K562 (cell line): ENCODE measurements around the gene CCDC9. TPM values are rescaled to one million over a fixed set of nuclear protein-coding genes. Genes with fewer than 3 reads are reported as not detected.

Source experiments
- ARNT ChIP-seq, 2 experiments: fragments of 450-650 bp; IDR thresholded peaks; 2 replicates each; pipeline ENCODE4 v1.6.1; 2016; ENCODE audit warnings: mild to moderate bottlenecking in 1 of 2
- EHMT2 ChIP-seq: fragments of 450-650 bp; IDR thresholded peaks from 2 replicates; pipeline ENCODE4 v1.6.1; 2018; ENCODE audit warnings: antibody characterized with exemption
- EP300 ChIP-seq: IDR thresholded peaks from 2 replicates; pipeline ENCODE4 v1.6.1; 2012; ENCODE audit warnings: low read length, improper control_type of control experiment
- FOXK2 ChIP-seq, 2 experiments: fragments of 450-650 bp; IDR thresholded peaks in 1 of 2; conservative IDR thresholded peaks in 1 of 2; 2 replicates each; pipeline ENCODE4 v1.6.1; 2016; ENCODE audit warnings: low read depth in 2 of 2, mild to moderate bottlenecking in 1 of 2
- HNRNPL ChIP-seq: fragments of 200-400 bp; formaldehyde crosslinking; IDR thresholded peaks from 2 replicates; pipeline ENCODE4 v1.6.1; 2017; ENCODE audit warnings: low read depth, mild to moderate bottlenecking, low read length
- KDM4B ChIP-seq, 2 experiments: fragments of 450-650 bp in 1 of 2; sonication (generic) in 1 of 2; IDR thresholded peaks; 2 replicates each; pipeline ENCODE4 v1.6.1; 2016 to 2017; ENCODE audit warnings: borderline replicate concordance in 2 of 2, antibody characterized with exemption in 1 of 2, low read depth in 1 of 2, mild to moderate bottlenecking in 1 of 2
- LARP7 ChIP-seq: fragments of 450-650 bp; IDR thresholded peaks from 2 replicates; pipeline ENCODE4 v1.6.1; 2016
- NFRKB ChIP-seq: fragments of 450-650 bp; IDR thresholded peaks from 2 replicates; pipeline ENCODE4 v1.6.1; 2016; ENCODE audit warnings: low read depth
- PTRF ChIP-seq: fragments of 450-650 bp; IDR thresholded peaks from 2 replicates; pipeline ENCODE4 v1.6.1; 2016; ENCODE audit warnings: mild to moderate bottlenecking, missing genetic modification characterization, missing compliant biosample characterization
- SETDB1 ChIP-seq: IDR thresholded peaks from one replicate; pipeline ENCODE4 v1.6.1; 2012; ENCODE audit warnings: low read length, control low read depth, inconsistent platforms
- SP1 ChIP-seq: sonication (generic); formaldehyde crosslinking; IDR thresholded peaks from 2 replicates; pipeline ENCODE4 v1.8.1; 2022; ENCODE audit warnings: mild to moderate bottlenecking, missing genetic modification reagents
- TCFL5 ChIP-seq: fragments of 250-450 bp; sonication (Bioruptor Pico); conservative IDR thresholded peaks from 2 replicates; pipeline ENCODE4 v1.6.1; 2021; ENCODE audit warnings: mild to moderate bottlenecking, moderate library complexity, matching md5 sums
- ZNF311 ChIP-seq: fragments of 250-450 bp; sonication (Bioruptor Pico); IDR thresholded peaks from 2 replicates; pipeline ENCODE4 v1.4.0; 2020; ENCODE audit warnings: mild to moderate bottlenecking, moderate library complexity
- ZNF41 ChIP-seq: fragments of 250-450 bp; sonication (Bioruptor Pico); conservative IDR thresholded peaks from 2 replicates; pipeline ENCODE4 v1.4.0; 2020; ENCODE audit warnings: mild to moderate bottlenecking
- polyA plus RNA-seq, 8 experiments: library from polyadenylated mRNA; depleted of rRNA in 4 of 8; stranded (reverse) in 5 of 8; unstranded in 3 of 8; fragments of >200 nt; fragmentation: Nextera tagmentation in 2 of 8; fragmentation: Illumina TruSeq in 1 of 8; extraction: Ambion mirVana in 2 of 8; extraction: Trizol in 1 of 8; gene quantifications; 2 replicates each; pipeline versions ENCODE4 v1.2.1 to v1.2.3, GENCODE V29; 2011 to 2014; ENCODE audit warnings: inconsistent platforms in 1 of 8, missing spikeins in 1 of 8
- total RNA-seq, 7 experiments: library from RNA; depleted of rRNA in 6 of 7; stranded (reverse); fragments of >200 nt in 6 of 7; fragmentation: Illumina TruSeq in 2 of 7; extraction: Trizol in 2 of 7; gene quantifications; 2 replicates each; pipeline versions ENCODE4 v1.2.1 to v1.2.3, GENCODE V29; 2011 to 2021; ENCODE audit warnings: low replicate concordance in 1 of 7
- TF ChIP-seq, protein P1 (sequence below): sonication (generic); IDR thresholded peaks from 2 replicates; pipeline ENCODE4 v1.6.1; 2016
- TF ChIP-seq, protein P2 (sequence below): fragments of 150-350 bp; IDR thresholded peaks from 2 replicates; pipeline ENCODE4 v1.6.1; 2014; ENCODE audit warnings: low read depth, mild to moderate bottlenecking, low read length, borderline replicate concordance
- TF ChIP-seq, protein P3 (sequence below): fragments of 450-650 bp; IDR thresholded peaks from 2 replicates; pipeline ENCODE4 v1.6.1; 2017; ENCODE audit warnings: mild to moderate bottlenecking, moderate library complexity
- TF ChIP-seq, protein P4 (sequence below): fragments of 200-800 bp; sonication (Bioruptor generic); IDR thresholded peaks from 2 replicates; pipeline ENCODE4 v1.6.1; 2017; ENCODE audit warnings: missing genetic modification characterization, missing compliant biosample characterization

The CCDC9 gene
- total and polyA plus RNA-seq, 9 of the 15 experiments (the other 6 are each of a cell fraction or from before 2014, with no cell fraction given): 0.23 to 38.6 (median 8.4) TPM

DNA sequence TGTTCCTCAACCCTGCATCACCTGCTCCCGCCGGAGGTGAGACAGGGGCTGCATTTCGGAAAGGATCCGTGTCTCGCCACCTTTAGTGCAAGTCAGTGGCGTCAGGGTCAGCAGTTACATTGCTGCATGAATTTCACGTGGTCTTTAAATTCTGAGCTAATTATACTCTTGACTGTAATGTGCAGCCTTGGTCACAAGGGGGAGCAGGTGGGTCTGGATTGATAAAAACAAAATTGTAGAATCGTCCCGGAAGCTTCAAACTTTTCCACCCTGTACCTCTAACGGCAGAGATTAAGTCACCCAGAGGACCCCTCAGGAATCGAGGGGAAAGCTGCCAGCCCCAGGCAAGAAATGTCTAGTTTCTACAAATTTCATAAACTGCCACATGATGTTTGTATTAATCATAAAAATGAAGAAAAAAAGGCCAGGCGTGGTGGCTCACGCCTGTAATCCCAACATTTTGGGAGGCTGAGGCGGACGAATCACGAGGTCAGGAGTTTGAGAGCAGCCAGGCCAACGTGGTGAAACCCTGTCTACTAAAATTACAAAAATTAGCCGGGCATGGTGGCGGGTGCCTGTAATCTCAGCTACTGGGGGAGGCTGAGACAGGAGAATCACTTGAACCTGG is 45.5 kb upstream of the CCDC9 start (continued):
- TF ChIP-seq, protein P1, sequence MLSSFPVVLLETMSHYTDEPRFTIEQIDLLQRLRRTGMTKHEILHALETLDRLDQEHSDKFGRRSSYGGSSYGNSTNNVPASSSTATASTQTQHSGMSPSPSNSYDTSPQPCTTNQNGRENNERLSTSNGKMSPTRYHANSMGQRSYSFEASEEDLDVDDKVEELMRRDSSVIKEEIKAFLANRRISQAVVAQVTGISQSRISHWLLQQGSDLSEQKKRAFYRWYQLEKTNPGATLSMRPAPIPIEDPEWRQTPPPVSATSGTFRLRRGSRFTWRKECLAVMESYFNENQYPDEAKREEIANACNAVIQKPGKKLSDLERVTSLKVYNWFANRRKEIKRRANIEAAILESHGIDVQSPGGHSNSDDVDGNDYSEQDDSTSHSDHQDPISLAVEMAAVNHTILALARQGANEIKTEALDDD: 0 out of 2 replicates have a peak, but pooled peaks have one; percentile 16
- TF ChIP-seq, protein P2, sequence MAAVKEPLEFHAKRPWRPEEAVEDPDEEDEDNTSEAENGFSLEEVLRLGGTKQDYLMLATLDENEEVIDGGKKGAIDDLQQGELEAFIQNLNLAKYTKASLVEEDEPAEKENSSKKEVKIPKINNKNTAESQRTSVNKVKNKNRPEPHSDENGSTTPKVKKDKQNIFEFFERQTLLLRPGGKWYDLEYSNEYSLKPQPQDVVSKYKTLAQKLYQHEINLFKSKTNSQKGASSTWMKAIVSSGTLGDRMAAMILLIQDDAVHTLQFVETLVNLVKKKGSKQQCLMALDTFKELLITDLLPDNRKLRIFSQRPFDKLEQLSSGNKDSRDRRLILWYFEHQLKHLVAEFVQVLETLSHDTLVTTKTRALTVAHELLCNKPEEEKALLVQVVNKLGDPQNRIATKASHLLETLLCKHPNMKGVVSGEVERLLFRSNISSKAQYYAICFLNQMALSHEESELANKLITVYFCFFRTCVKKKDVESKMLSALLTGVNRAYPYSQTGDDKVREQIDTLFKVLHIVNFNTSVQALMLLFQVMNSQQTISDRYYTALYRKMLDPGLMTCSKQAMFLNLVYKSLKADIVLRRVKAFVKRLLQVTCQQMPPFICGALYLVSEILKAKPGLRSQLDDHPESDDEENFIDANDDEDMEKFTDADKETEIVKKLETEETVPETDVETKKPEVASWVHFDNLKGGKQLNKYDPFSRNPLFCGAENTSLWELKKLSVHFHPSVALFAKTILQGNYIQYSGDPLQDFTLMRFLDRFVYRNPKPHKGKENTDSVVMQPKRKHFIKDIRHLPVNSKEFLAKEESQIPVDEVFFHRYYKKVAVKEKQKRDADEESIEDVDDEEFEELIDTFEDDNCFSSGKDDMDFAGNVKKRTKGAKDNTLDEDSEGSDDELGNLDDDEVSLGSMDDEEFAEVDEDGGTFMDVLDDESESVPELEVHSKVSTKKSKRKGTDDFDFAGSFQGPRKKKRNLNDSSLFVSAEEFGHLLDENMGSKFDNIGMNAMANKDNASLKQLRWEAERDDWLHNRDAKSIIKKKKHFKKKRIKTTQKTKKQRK: no peak
- TF ChIP-seq NFRKB (peak; percentile 81), KDM4B (IDR thresholded peaks at IDR 0.05; ENCODE audit: borderline replicate concordance in 2 of 2, low read depth in 1 of 2) (no peak), ZNF311 (CRISPR knock-in tag) (0 out of 2 replicates have a peak, but pooled peaks have one; percentile 49), PTRF (tag) (peak; percentile 73), ARNT (IDR thresholded peaks at IDR 0.05) (no peak), SP1 (CRISPR knock-in tag) (no peak), SETDB1 (no peak), HNRNPL (no peak), LARP7 (no peak), EHMT2 (no peak), FOXK2 (conservative IDR thresholded peaks at IDR 0.05 in 1 of 2, IDR thresholded peaks at IDR 0.05 in 1 of 2; ENCODE audit: low read depth in 2 of 2) (no peak), TCFL5 (CRISPR knock-in tag) (0 out of 2 replicates have a peak, but pooled peaks have one; percentile 27), EP300 (peak; percentile 65), ZNF41 (peak; percentile 28; the same call in 1 of the 2 replicates)
- TF ChIP-seq, protein P3, sequence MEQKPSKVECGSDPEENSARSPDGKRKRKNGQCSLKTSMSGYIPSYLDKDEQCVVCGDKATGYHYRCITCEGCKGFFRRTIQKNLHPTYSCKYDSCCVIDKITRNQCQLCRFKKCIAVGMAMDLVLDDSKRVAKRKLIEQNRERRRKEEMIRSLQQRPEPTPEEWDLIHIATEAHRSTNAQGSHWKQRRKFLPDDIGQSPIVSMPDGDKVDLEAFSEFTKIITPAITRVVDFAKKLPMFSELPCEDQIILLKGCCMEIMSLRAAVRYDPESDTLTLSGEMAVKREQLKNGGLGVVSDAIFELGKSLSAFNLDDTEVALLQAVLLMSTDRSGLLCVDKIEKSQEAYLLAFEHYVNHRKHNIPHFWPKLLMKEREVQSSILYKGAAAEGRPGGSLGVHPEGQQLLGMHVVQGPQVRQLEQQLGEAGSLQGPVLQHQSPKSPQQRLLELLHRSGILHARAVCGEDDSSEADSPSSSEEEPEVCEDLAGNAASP: no peak
- TF ChIP-seq, protein P4, sequence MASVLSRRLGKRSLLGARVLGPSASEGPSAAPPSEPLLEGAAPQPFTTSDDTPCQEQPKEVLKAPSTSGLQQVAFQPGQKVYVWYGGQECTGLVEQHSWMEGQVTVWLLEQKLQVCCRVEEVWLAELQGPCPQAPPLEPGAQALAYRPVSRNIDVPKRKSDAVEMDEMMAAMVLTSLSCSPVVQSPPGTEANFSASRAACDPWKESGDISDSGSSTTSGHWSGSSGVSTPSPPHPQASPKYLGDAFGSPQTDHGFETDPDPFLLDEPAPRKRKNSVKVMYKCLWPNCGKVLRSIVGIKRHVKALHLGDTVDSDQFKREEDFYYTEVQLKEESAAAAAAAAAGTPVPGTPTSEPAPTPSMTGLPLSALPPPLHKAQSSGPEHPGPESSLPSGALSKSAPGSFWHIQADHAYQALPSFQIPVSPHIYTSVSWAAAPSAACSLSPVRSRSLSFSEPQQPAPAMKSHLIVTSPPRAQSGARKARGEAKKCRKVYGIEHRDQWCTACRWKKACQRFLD (CRISPR knock-in tag): peak; percentile 93
